ENCODE data around the gene CLEC2L. TPM values are rescaled to one million over a fixed set of nuclear protein-coding genes. Genes with fewer than 3 reads are reported as not detected.

CLEC2L gene
- total and polyA plus RNA-seq, 10 donors, result 0.11 TPM; not detected in 9

DNA sequence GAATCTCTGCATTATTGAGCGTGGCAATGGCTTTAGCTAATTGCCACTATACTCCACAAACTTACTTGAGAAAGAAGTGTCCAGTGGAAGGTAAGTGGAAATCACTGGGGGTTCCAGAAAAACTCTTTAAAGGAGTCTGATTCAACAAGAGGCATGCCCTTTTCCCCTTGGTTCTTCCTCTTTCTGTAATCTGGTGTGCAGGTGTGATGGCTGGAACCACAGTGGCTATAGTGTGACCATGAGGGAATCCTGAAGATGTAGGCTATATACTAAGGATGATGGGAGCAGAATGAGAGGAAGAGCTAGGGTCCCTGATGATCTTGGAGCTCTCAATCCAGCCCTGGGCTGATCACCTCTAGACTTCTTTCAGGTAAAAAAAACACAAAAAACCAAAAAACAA lies 2.0 kb upstream of the CLEC2L start:
- no peak for TF ChIP-seq POLR2AphosphoS5 (IDR thresholded peaks at IDR 0.05)
- no peak for TF ChIP-seq POLR2A (IDR thresholded peaks at IDR 0.05)
- no peak for TF ChIP-seq CTCF (IDR thresholded peaks at IDR 0.05 in 8 of 11, conservative IDR thresholded peaks at IDR 0.05 in 3 of 11)
- Histone ChIP-seq H3K27ac (no peak overlapping the region), H3K36me3 (no peaks in the 10 kb centered on the region), H3K9me3 (no peaks in the 10 kb centered on the region), H3K4me1 (peaks cover 0 to 14% (median 3%) of the 10 kb centered on the region in 6 donors), H3K4me3 (no peak overlapping the region), H3K27me3 (replicated peaks in 1 of 7) (peaks cover 0 to 53% (median 18%) of the 10 kb centered on the region in 7 donors)
- 75 to 95% (median 82%) methylated on average over 1 of the region's 1 CpG for WGBS, 5 donors
- DNase-seq, result no peak
- intact Hi-C loops (cut with DNase I; ENCODE audit: low total_unique reads), result no loop called here

DNA sequence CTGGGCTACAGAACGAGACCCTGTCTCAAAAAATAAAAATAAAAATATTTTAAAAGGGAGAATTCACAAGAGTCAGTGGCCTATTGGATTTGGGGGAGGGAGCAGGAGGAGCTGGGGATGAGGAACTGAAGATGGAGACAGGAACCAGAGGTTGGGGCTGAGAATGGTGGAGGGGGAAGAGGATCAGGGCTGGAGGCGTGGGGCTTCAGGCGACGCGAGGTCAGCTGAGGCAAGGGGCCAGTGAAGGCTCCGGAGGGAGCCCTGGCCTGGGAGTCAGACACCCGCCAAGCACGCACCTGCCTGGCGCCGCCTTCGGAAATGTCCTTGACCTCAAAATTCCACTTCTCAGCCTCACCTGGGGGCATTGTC lies 671 bp upstream of the CLEC2L start:
- Histone ChIP-seq H3K27ac (no peak overlapping the region), H3K4me1 (peaks cover 0 to 14% (median 3%) of the 10 kb centered on the region in 6 donors), H3K27me3 (replicated peaks in 1 of 7) (peaks cover 0 to 60% (median 18%) of the 10 kb centered on the region in 7 donors), H3K9me3 (no peaks in the 10 kb centered on the region), H3K36me3 (no peaks in the 10 kb centered on the region), H3K4me3 (peak overlapping the region in 1 of 8 donors; percentile 47)
- intact Hi-C loops (cut with DNase I; ENCODE audit: low total_unique reads), result no loop called here
- WGBS, 5 donors, result 28 to 32% (median 30%) methylated on average over 11 of the region's 11 CpGs
- TF ChIP-seq CTCF (IDR thresholded peaks at IDR 0.05 in 8 of 11, conservative IDR thresholded peaks at IDR 0.05 in 3 of 11) (no peak), POLR2A (IDR thresholded peaks at IDR 0.05) (no peak)
- no peak for DNase-seq

DNA sequence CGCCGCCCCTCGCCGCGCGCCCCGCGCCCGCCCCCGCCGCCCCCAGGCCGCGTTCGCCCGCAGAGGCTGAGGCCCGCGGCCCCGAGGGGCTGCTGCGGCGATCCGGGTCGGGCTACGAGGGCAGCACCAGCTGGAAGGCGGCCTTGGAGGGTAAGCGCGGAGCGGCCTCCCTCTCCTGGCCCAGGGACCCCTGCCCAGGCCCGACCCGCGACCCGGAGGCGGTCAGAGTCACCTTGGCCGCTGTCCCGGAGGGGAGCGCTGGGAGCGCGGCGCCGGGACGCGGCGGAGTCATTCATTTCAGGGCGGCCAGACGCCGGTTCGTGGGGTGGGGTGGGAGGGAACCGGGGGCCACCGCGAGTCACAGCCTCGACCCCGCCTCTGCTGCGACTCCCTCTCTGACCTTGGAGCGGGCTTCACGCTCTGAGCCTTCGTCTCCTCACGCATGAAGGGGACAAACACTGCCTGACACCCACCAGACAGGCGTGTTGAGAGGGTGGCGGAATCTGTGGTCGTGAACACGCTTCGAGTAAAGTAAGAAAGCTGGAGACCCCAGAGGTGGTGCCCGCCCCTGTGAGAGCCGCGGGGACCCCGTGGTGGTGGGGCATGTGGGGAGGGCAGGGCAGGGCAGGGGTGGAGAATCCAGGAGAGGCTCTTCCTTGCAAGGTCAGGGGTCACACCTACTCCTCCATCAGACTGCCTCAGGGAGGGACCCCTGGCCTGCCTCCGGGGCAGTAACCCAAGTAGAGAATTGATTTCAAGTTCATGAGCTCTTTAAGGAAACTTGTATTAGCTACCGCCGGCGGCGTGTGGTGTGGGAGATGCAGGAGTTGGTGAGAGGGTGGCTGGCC lies 707 bp downstream of the CLEC2L start:
- peaks cover 0 to 14% (median 3%) of the 10 kb centered on the region in 6 donors for H3K4me1 ChIP-seq
- H3K36me3 ChIP-seq, result no peaks in the 10 kb centered on the region
- TF ChIP-seq POLR2A (IDR thresholded peaks at IDR 0.05) (no peak), CTCF (IDR thresholded peaks at IDR 0.05 in 8 of 11, conservative IDR thresholded peaks at IDR 0.05 in 3 of 11) (no peak), POLR2AphosphoS5 (IDR thresholded peaks at IDR 0.05) (no peak)
- intact Hi-C loops (cut with DNase I; ENCODE audit: low total_unique reads), result no loop called here
- 26 to 81% (median 43%) methylated on average over 15 to 70 of the region's 70 CpGs for WGBS, 5 donors
- H3K9me3 ChIP-seq, result no peaks in the 10 kb centered on the region
- no peak for DNase-seq
- H3K27ac ChIP-seq, result no peak overlapping the region
- H3K27me3 ChIP-seq (replicated peaks in 1 of 7), result peaks cover 0 to 60% (median 18%) of the 10 kb centered on the region in 7 donors
- peak overlapping the region in 1 of 8 donors; percentile 47 for H3K4me3 ChIP-seq

DNA sequence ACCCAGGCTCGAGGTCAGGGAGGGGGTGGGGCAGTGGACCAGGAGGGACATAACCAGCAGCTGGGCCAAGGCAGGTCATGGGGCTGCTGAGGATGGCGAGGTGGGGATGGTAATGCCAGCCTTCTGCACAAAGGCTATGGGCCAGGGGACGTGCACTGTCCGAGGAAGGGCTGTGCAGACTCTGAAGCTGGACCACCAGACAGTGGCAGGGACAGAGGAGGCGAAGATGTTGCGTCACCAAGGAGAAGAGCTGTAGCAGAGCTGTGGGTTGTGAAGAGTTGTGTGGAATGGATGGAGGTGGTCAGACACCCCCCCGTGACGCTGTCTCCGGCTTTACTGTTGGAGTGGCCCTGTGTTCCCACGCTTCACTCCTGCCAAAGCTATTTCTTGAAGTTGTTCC lies 1.8 kb downstream of the CLEC2L start:
- intact Hi-C loops (cut with DNase I; ENCODE audit: low total_unique reads), result no loop called here
- DNase-seq, result no peak
- Histone ChIP-seq H3K9me3 (no peaks in the 10 kb centered on the region), H3K27me3 (replicated peaks in 1 of 7) (peaks cover 0 to 65% (median 18%) of the 10 kb centered on the region in 7 donors), H3K36me3 (no peaks in the 10 kb centered on the region), H3K4me3 (no peak overlapping the region), H3K4me1 (peaks cover 0 to 14% (median 3%) of the 10 kb centered on the region in 6 donors), H3K27ac (no peak overlapping the region)
- TF ChIP-seq POLR2AphosphoS5 (IDR thresholded peaks at IDR 0.05), result no peak
- TF ChIP-seq POLR2A (IDR thresholded peaks at IDR 0.05), result no peak
- WGBS, 5 donors, result 85 to 94% (median 86%) methylated on average over 10 of the region's 10 CpGs
